Upper lobe of left lung (tissue), 6 donors: Measurements from ENCODE around the gene TNNT3. TPM values are rescaled to one million over a fixed set of nuclear protein-coding genes. Genes with fewer than 3 reads are reported as not detected.
"Not testable (repeated sequence)": the region's sequence is repeated elsewhere in the genome, so short reads cannot be mapped to it uniquely, and the experiment has no call there.

Experiments used
- ATAC-seq, 2 donors: fragments of 200-7000 bp; cut with Tn5 transposase; one replicate each; pipeline ENCODE4 v1.9.1; 2022; ENCODE audit warnings: mild to moderate bottlenecking in 2 of 2, moderate library complexity in 2 of 2; ENCODE audit not compliant: low FRiP score in 2 of 2
- DNase-seq, 2 donors: peaks; one replicate each; pipeline ENCODE4 v3.0.0-alpha.2; 2019 to 2020
- H3K27ac ChIP-seq, 4 donors: fragments of 200-600 bp; sonication (generic); one replicate each; pipeline ENCODE4 v1.5.1; 2016 to 2019
- H3K27me3 ChIP-seq, 4 donors: fragments of 200-600 bp; sonication (generic); one replicate each; pipeline ENCODE4 v1.5.1; 2017 to 2019
- H3K36me3 ChIP-seq, 4 donors: fragments of 200-600 bp; sonication (generic); one replicate each; pipeline ENCODE4 v1.5.1; 2016 to 2019
- H3K4me1 ChIP-seq, 4 donors: fragments of 200-600 bp; sonication (generic); one replicate each; pipeline ENCODE4 v1.5.1; 2018 to 2019
- H3K4me3 ChIP-seq, 4 donors: fragments of 200-600 bp; sonication (generic); one replicate each; pipeline ENCODE4 v1.5.1; 2017 to 2019; ENCODE audit warnings: mild to moderate bottlenecking in 2 of 4, moderate library complexity in 1 of 4
- H3K9me3 ChIP-seq, 4 donors: fragments of 200-600 bp; sonication (generic); one replicate each; pipeline ENCODE4 v1.5.1; 2018 to 2019
- EP300 ChIP-seq, 4 donors: sonication (generic); formaldehyde crosslinking; IDR thresholded peaks; one replicate each; pipeline ENCODE4 v1.5.1; 2017; ENCODE audit warnings: antibody characterized with exemption in 4 of 4, control low read depth in 2 of 4
- POLR2A ChIP-seq, 4 donors: fragments of 450-650 bp; IDR thresholded peaks; one replicate each; pipeline ENCODE4 v1.5.1; 2016 to 2017; ENCODE audit warnings: antibody characterized with exemption in 4 of 4, mild to moderate bottlenecking in 2 of 4
- POLR2AphosphoS5 ChIP-seq, 2 donors: sonication (generic); formaldehyde crosslinking; IDR thresholded peaks; one replicate each; pipeline ENCODE4 v1.5.1; 2017; ENCODE audit warnings: antibody characterized with exemption in 2 of 2
- WGBS, 2 donors: methylation state at CpG; one replicate each; pipeline ENCODE4 v1.1.5; 2017 to 2018; 5-methylcytosine and 5-hydroxymethylcytosine counted together
- total RNA-seq, 6 donors: library from RNA; depleted of rRNA in 4 of 6; stranded (reverse); fragments of >200 nt in 4 of 6; gene quantifications; one replicate each; pipeline versions ENCODE4 v1.1.0 to v1.2.1, GENCODE V29; 2016 to 2021
- TF ChIP-seq, protein P1 (sequence below), 6 experiments: fragments of 450-650 bp in 4 of 6; fragments of 200-600 bp in 2 of 6; sonication (generic) in 2 of 6; IDR thresholded peaks; one replicate each; pipeline ENCODE4 v1.5.1; 2016 to 2019; ENCODE audit warnings: antibody characterized with exemption in 6 of 6
- donor health status: DM: no; HTN: no; CAD: no; lungs with moderate emphysema.
- donor health status: DM: no; HTN: yes; CAD: no; lungs with severe emphysema.

TNNT3 gene
- total RNA-seq, 6 donors from 2014 or later: 1.1 to 13.1 (median 2.4) TPM; not detected in 1

DNA sequence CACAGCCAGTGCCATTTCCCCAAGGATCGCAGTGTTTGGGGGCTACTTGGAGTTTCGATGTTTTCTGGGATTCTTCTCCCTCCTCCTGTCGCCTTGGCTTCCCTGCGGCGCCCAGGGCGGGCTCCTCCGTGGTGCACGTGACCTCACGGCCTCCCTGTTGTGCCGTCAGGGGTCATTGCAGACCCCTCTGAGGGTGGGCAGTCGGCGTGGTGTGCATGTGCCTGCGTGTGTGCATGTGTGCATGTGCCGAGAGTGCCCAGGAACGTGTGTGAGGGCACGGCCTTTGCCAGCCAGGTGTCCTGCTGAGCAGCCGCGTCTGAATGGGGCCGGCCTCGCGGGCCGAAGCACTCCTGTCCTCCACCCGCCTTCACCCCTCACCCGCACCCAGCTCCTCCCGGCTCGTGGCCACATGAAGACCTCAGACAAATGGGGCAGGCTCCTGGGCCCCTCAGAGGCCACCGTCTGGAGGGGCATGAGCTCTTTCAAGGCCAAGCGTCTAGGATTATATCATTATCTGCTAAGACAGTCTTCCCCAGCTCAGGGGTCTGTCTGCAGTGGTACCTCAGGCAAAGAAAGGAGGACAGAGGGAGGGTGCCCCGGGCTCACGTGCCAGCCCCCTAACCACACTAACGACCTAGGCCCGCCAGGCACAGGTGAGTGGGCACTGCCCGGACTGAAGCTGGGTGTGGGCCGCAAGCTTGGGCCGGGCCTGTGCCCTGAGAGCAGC is 18.3 kb downstream of the TNNT3 start:
- no peak overlapping the region for H3K4me3 ChIP-seq
- 86 to 89% methylated on average over 22 to 34 of the region's 35 CpGs for WGBS, 2 donors
- peak in 1 of 2 donors; percentile 81 for DNase-seq
- no peaks in the 10 kb centered on the region for H3K36me3 ChIP-seq
- no peak for ATAC-seq
- no peak overlapping the region for H3K27ac ChIP-seq
- no peaks in the 10 kb centered on the region for H3K27me3 ChIP-seq
- peaks cover 0 to 5% (median 2%) of the 10 kb centered on the region in 4 donors for H3K4me1 ChIP-seq
- TF ChIP-seq POLR2A (IDR thresholded peaks at IDR 0.05): no peak
- TF ChIP-seq, protein P1, sequence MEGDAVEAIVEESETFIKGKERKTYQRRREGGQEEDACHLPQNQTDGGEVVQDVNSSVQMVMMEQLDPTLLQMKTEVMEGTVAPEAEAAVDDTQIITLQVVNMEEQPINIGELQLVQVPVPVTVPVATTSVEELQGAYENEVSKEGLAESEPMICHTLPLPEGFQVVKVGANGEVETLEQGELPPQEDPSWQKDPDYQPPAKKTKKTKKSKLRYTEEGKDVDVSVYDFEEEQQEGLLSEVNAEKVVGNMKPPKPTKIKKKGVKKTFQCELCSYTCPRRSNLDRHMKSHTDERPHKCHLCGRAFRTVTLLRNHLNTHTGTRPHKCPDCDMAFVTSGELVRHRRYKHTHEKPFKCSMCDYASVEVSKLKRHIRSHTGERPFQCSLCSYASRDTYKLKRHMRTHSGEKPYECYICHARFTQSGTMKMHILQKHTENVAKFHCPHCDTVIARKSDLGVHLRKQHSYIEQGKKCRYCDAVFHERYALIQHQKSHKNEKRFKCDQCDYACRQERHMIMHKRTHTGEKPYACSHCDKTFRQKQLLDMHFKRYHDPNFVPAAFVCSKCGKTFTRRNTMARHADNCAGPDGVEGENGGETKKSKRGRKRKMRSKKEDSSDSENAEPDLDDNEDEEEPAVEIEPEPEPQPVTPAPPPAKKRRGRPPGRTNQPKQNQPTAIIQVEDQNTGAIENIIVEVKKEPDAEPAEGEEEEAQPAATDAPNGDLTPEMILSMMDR (IDR thresholded peaks at IDR 0.05): no peak
- no peak for TF ChIP-seq EP300 (IDR thresholded peaks at IDR 0.05)
- TF ChIP-seq POLR2AphosphoS5 (IDR thresholded peaks at IDR 0.05): no peak
- no peaks in the 10 kb centered on the region for H3K9me3 ChIP-seq

DNA sequence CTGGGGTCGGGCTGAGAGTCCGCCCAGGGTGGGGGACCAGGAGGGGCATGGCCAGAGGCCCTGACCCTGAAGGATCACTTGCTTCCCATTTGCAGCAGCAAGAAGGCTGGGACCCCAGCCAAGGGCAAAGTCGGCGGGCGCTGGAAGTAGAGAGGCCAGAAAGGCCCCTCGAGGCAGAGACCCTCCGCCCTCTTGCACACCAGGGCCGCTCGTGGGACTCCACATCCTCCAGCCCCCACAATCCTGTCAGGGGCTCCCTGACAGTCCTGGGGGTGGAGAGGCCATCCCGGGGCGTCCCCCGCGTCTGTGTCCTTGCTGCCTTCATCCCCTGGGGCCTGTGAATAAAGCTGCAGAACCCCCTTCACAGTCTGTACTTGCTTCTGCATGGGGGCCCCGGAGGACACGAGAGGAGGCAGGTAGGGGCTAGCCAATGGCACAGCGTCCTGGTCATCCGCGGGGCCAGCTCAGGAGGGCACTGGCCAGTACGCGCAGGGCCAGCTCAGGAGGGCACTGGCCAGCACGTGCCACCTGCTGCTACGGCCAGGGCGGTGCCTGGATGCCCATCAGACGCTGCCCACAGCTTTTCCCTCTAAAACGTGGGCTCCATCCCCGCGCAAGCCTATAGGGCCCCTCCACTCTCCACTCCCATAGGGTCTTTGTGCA is 19.0 kb downstream of the TNNT3 start:
- H3K27ac ChIP-seq: no peak overlapping the region
- no peak overlapping the region for H3K4me3 ChIP-seq
- ATAC-seq (no peak), DNase-seq (peak in 1 of 2 donors; percentile 72)
- TF ChIP-seq POLR2A (IDR thresholded peaks at IDR 0.05): no peak
- no peak for TF ChIP-seq EP300 (IDR thresholded peaks at IDR 0.05)
- TF ChIP-seq, protein P1 (IDR thresholded peaks at IDR 0.05): no peak
- no peak for TF ChIP-seq POLR2AphosphoS5 (IDR thresholded peaks at IDR 0.05)
- H3K27me3 ChIP-seq: no peaks in the 10 kb centered on the region
- peaks cover 0 to 6% (median 2%) of the 10 kb centered on the region in 4 donors for H3K4me1 ChIP-seq
- H3K9me3 ChIP-seq: no peaks in the 10 kb centered on the region
- no peaks in the 10 kb centered on the region for H3K36me3 ChIP-seq
- 80% methylated on average over 6 to 27 of the region's 27 CpGs for WGBS, 2 donors

DNA sequence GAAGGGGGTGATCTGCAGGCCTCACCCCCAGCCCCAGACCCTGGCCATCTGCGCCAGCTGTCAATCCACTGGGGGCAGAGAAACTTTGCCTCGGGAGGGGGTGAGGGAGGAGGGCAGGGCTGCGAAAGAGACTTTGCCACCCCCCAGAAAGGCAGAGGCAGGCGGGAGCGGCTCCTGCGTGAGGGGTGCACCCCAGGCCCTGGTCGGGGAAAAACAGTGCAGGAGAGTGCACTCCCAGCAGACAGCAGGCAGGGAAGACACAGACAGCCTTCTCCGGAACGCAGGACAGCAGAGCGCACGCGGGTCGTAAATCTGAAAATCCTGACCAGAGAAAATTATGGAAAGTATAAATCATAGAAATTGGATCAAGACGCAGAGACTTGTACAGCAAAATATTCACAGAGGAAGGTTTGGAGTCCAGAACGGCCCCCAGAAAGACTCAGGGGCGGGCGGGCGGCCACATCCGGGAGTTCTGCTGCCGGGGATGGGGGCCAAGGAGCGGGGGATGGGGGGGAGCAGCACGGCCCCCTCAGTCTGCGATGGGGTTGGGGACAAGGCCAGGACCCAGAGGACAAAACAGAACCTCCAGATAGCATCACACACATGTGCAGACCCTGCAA is 19.6 kb downstream of the TNNT3 start:
- H3K36me3 ChIP-seq: no peaks in the 10 kb centered on the region
- 31 to 32% methylated on average over 20 to 23 of the region's 23 CpGs for WGBS, 2 donors
- H3K4me1 ChIP-seq: peaks cover 0 to 12% (median 3%) of the 10 kb centered on the region in 4 donors
- no peaks in the 10 kb centered on the region for H3K27me3 ChIP-seq
- no peak overlapping the region for H3K4me3 ChIP-seq
- ATAC-seq: peak in 1 of 2 donors; percentile 48
- DNase-seq: peak in 1 of 2 donors; percentile 52
- no peaks in the 10 kb centered on the region for H3K9me3 ChIP-seq
- TF ChIP-seq POLR2A (IDR thresholded peaks at IDR 0.05) (no peak), EP300 (IDR thresholded peaks at IDR 0.05) (no peak), POLR2AphosphoS5 (IDR thresholded peaks at IDR 0.05) (no peak)
- TF ChIP-seq, protein P1 (IDR thresholded peaks at IDR 0.05): no peak
- H3K27ac ChIP-seq: no peak overlapping the region

DNA sequence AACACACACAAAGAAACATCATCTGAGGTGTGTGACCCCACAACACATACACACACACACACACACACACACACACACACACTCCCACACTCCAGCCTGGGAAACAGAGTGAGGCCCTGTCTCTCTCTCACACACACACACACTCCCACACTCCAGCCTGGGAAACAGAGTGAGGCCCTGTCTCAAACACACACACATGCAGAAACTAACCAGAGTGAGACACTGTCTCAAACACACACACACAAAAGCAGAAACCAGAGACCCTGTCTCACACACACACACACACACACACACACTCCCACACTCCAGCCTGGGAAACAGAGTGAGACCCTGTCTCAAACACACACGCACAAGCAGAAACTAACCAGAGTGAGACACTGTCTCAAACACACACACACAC is 20.3 kb downstream of the TNNT3 start:
- H3K27ac ChIP-seq, H3K36me3 ChIP-seq, H3K4me3 ChIP-seq, H3K9me3 ChIP-seq, H3K27me3 ChIP-seq, DNase-seq: not testable (repeated sequence)
- peaks cover 0 to 14% (median 3%) of the 10 kb centered on the region in 4 donors for H3K4me1 ChIP-seq
- WGBS, 2 donors: 83 to 88% methylated on average over 1 of the region's 1 CpG
- peak; percentile 49 to 86 for ATAC-seq

DNA sequence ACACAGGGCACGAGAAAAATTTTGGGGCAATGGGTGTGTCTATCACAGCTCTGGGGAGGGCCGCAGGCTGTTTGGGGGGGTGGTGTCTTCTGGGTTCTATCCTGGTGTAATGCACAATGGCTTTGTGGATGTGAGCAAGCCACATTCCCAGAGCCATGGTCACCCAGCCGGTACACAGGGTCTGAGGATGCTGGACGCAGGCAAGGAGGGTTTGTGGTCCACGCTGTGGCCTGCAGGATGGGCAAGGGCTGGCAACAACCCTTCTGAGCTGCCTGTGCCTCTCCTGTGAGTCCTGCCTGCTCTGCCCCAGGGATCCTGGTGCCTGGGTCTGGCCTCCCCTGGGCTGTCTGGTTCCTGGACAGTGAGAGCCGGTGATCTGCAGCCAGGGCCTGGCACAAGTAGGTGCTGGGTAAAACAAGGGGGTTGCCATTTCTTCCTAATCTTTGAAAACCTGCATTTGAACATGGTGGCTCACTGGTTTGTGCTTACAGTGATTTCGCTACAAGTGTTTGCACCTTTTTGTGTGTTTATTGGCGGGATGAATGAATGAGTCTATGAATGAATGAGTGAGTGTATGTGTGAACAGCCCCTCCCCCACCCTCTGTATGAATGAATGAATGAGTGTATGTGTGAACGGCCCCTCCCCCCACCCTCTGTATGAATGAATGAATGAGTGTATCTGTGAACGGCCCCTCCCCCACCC is 23.2 kb downstream of the TNNT3 start:
- H3K4me1 ChIP-seq: peaks cover 0 to 14% (median 3%) of the 10 kb centered on the region in 4 donors
- 87 to 88% methylated on average over 6 to 10 of the region's 10 CpGs for WGBS, 2 donors
- H3K36me3 ChIP-seq: no peaks in the 10 kb centered on the region
- no peak overlapping the region for H3K27ac ChIP-seq
- no peaks in the 10 kb centered on the region for H3K9me3 ChIP-seq
- ATAC-seq (no peak), DNase-seq (peak in 1 of 2 donors; percentile 26)
- H3K4me3 ChIP-seq: no peak overlapping the region
- H3K27me3 ChIP-seq: no peaks in the 10 kb centered on the region
- no peak for TF ChIP-seq POLR2AphosphoS5 (IDR thresholded peaks at IDR 0.05)
- TF ChIP-seq, protein P1 (IDR thresholded peaks at IDR 0.05): no peak
- TF ChIP-seq POLR2A (IDR thresholded peaks at IDR 0.05): no peak
- no peak for TF ChIP-seq EP300 (IDR thresholded peaks at IDR 0.05)
